Effector memory CD4-positive, alpha-beta T cell (primary cell): Measurements from ENCODE around the gene TPR.

Source experiments
- DNase-seq, 3 donors: peaks; one replicate each; pipeline ENCODE4 v3.0.0-alpha.2; 2020
- H3K27ac ChIP-seq: 2 replicates; pipeline ENCODE4 v1.7.0; 2013; ENCODE audit warnings: mild to moderate bottlenecking, low read length, moderate library complexity; ENCODE audit not compliant: insufficient read depth, poor library complexity, severe bottlenecking
- H3K27me3 ChIP-seq: replicated peaks from 2 replicates; pipeline ENCODE4 v1.7.0; 2013; ENCODE audit warnings: mild to moderate bottlenecking, low read length; ENCODE audit not compliant: insufficient read depth, control insufficient read depth, poor library complexity, severe bottlenecking
- H3K36me3 ChIP-seq: 2 replicates; pipeline ENCODE4 v1.7.0; 2013; ENCODE audit warnings: mild to moderate bottlenecking, low read length, moderate library complexity; ENCODE audit not compliant: control insufficient read depth, insufficient read depth
- H3K4me1 ChIP-seq: 2 replicates; pipeline ENCODE4 v1.7.0; 2013; ENCODE audit warnings: low read length, mild to moderate bottlenecking; ENCODE audit not compliant: control insufficient read depth, insufficient read depth, poor library complexity, severe bottlenecking
- H3K4me3 ChIP-seq: 2 replicates; pipeline ENCODE4 v1.7.0; 2013; ENCODE audit warnings: low read length, low read depth, mild to moderate bottlenecking; ENCODE audit not compliant: insufficient read depth, poor library complexity, severe bottlenecking
- H3K9me3 ChIP-seq: 2 replicates; pipeline ENCODE4 v1.7.0; 2013; ENCODE audit warnings: mild to moderate bottlenecking, low read length, moderate library complexity; ENCODE audit not compliant: control insufficient read depth

Gene TPR

GRCh38 chr1:186307445-186307844, 67.6 kb downstream of the TPR start:
- Histone ChIP-seq H3K27ac (no peak overlapping the region), H3K4me1 (peaks cover 3% of the 10 kb centered on the region)

GRCh38 chr1:186306533-186306932, 68.5 kb downstream of the TPR start:
- no peaks in the 10 kb centered on the region for H3K27me3 ChIP-seq
- peaks cover 3% of the 10 kb centered on the region for H3K4me1 ChIP-seq
- DNase-seq = no peak
- no peaks in the 10 kb centered on the region for H3K9me3 ChIP-seq
- H3K4me3 ChIP-seq = no peak overlapping the region
- no peaks in the 10 kb centered on the region for H3K36me3 ChIP-seq
- no peak overlapping the region for H3K27ac ChIP-seq

More at GRCh38 chr1:186307445-186307844, 67.6 kb downstream of the TPR start:
- no peaks in the 10 kb centered on the region for H3K27me3 ChIP-seq
- peaks cover 5% of the 10 kb centered on the region for H3K36me3 ChIP-seq
- DNase-seq = no peak
- no peaks in the 10 kb centered on the region for H3K9me3 ChIP-seq
- H3K4me3 ChIP-seq = no peak overlapping the region

- peak overlapping the region; percentile 29 for H3K27ac ChIP-seq
- H3K9me3 ChIP-seq = no peaks in the 10 kb centered on the region
- H3K36me3 ChIP-seq = no peaks in the 10 kb centered on the region
- H3K4me1 ChIP-seq = peaks cover 3% of the 10 kb centered on the region
- H3K27me3 ChIP-seq = no peaks in the 10 kb centered on the region
- no peak overlapping the region for H3K4me3 ChIP-seq
- DNase-seq = no peak
Measured at GRCh38 chr1:186304982-186305949, 69.8 kb downstream of the TPR start.

DNA sequence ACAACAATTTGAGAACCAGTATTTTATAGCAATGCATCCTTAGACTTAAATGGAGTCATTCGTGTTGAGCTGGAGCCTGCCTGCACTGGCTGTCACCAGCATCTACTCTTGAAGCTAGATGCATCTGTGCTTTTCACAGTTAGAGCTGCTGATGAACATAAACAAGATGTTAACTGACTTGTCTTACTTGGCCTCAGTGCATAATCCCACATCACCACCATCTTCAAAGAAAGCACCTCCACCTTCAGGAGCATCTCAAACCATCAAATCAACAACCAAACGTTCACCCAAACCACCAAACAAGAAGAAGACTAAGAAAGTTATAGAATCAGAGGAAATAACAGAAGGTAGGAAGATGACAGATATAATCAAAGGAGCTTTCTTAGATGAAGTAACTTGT, 71.1 kb downstream of the TPR start:
- H3K4me1 ChIP-seq = peaks cover 3% of the 10 kb centered on the region
- no peak overlapping the region for H3K4me3 ChIP-seq
- H3K27ac ChIP-seq = no peak overlapping the region
- no peak for DNase-seq
- H3K36me3 ChIP-seq = no peaks in the 10 kb centered on the region
- no peaks in the 10 kb centered on the region for H3K27me3 ChIP-seq
- no peaks in the 10 kb centered on the region for H3K9me3 ChIP-seq

DNA sequence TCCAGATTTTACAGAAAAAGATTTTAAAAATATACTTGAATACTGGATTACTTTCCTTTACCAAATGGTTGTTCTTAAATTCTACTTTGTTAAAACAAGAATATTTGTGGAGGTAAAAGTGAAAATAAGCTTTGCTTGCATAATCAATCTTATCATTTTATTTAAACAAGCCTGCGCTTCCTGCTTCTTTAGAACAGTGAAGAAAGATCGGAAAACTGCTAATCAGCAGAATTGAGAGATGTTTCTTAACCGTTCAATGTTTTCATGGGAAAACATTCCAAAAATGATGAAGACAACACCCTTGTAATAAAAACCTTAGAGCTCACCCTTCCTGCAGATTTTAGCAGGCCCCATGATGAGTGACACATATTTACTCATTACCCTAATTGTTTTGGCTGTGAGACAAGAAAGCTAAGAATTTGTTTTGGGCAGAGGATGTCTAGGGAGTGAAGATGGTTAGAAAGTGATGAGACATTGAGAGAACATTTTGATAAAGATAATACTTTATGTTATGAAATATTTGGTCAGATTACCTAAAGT, 72.6 kb downstream of the TPR start:
- H3K4me1 ChIP-seq = peaks cover 3% of the 10 kb centered on the region
- no peak overlapping the region for H3K27ac ChIP-seq
- no peak for DNase-seq
- no peaks in the 10 kb centered on the region for H3K9me3 ChIP-seq
- no peak overlapping the region for H3K4me3 ChIP-seq
- no peaks in the 10 kb centered on the region for H3K27me3 ChIP-seq
- no peaks in the 10 kb centered on the region for H3K36me3 ChIP-seq

GRCh38 chr1:186301448-186301847, 73.6 kb downstream of the TPR start:
- Histone ChIP-seq H3K36me3 (no peaks in the 10 kb centered on the region), H3K4me3 (no peak overlapping the region), H3K27ac (no peak overlapping the region), H3K4me1 (peaks cover 3% of the 10 kb centered on the region), H3K9me3 (no peaks in the 10 kb centered on the region), H3K27me3 (no peaks in the 10 kb centered on the region)
- no peak for DNase-seq

GRCh38 chr1:186300056-186300455, 75.0 kb downstream of the TPR start:
- Histone ChIP-seq H3K27me3 (no peaks in the 10 kb centered on the region), H3K4me3 (no peak overlapping the region), H3K9me3 (no peaks in the 10 kb centered on the region), H3K4me1 (no peaks in the 10 kb centered on the region), H3K36me3 (no peaks in the 10 kb centered on the region), H3K27ac (no peak overlapping the region)
- DNase-seq = no peak

GRCh38 chr1:186299570-186299969, 75.5 kb downstream of the TPR start:
- H3K9me3 ChIP-seq = no peaks in the 10 kb centered on the region
- H3K4me1 ChIP-seq = no peaks in the 10 kb centered on the region
- no peak overlapping the region for H3K4me3 ChIP-seq
- H3K27ac ChIP-seq = no peak overlapping the region
- H3K36me3 ChIP-seq = no peaks in the 10 kb centered on the region
- DNase-seq = no peak
- no peaks in the 10 kb centered on the region for H3K27me3 ChIP-seq

DNA sequence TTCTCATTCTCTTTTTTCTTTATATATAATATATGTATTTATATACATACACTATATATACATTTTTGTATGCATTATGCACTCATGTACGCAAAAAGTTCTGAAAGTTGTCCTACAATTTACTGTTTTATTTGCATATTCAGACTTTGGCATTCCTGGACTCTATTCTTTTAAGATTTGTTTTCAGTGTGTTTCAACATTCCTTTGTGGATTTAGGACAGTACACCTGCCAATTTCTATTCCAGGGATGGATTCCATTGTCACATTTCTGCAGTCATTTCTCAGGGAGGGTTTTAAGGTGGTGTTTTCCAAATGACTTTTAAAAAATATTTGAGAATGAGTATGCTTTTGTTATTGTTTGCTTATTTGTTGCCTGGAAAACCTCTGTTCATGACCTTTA, 76.2 kb downstream of the TPR start:
- H3K4me1 ChIP-seq = no peaks in the 10 kb centered on the region
- H3K9me3 ChIP-seq = no peaks in the 10 kb centered on the region
- no peaks in the 10 kb centered on the region for H3K27me3 ChIP-seq
- no peak overlapping the region for H3K4me3 ChIP-seq
- no peaks in the 10 kb centered on the region for H3K36me3 ChIP-seq
- DNase-seq = no peak
- no peak overlapping the region for H3K27ac ChIP-seq

- Histone ChIP-seq H3K27ac (no peak overlapping the region), H3K4me1 (no peaks in the 10 kb centered on the region), H3K36me3 (no peaks in the 10 kb centered on the region), H3K27me3 (no peaks in the 10 kb centered on the region), H3K9me3 (no peaks in the 10 kb centered on the region), H3K4me3 (no peak overlapping the region)
- DNase-seq = no peak
Measured at GRCh38 chr1:186297439-186298045, 77.5 kb downstream of the TPR start.
